Left renal cortex interstitium (tissue), 4 donors: ENCODE data around the gene SPR. TPM values are rescaled to one million over a fixed set of nuclear protein-coding genes. Genes with fewer than 3 reads are reported as not detected.

Source experiments
- DNase-seq, 4 donors: peaks; one replicate each; pipeline ENCODE4 v3.0.0-alpha.2; 2013; ENCODE audit warnings: low read depth in 4 of 4, low spot score in 2 of 4, missing footprints in 1 of 4
- polyA plus RNA-seq, 4 donors: library from polyadenylated mRNA; unstranded; fragments of 120-200 nt; gene quantifications; one replicate each; pipeline ENCODE4 v1.2.1, GENCODE V29; 2013; ENCODE audit not compliant: insufficient read length in 4 of 4

The SPR gene
- polyA plus RNA-seq, 4 donors, result 10.5 to 12.5 (median 11.7) TPM

- DNase-seq, result no peak
Observed at GRCh38 chr2:72927619-72928550, 40.7 kb downstream of the SPR start.

GRCh38 chr2:72929010-72929409, 41.8 kb downstream of the SPR start:
- DNase-seq, result no peak

- DNase-seq, result no peak
Observed at GRCh38 chr2:72931280-72931910, 44.2 kb downstream of the SPR start.

GRCh38 chr2:72932045-72932740, 45.0 kb downstream of the SPR start:
- no peak for DNase-seq

- DNase-seq, result no peak
Observed at GRCh38 chr2:72932805-72933204, 45.6 kb downstream of the SPR start.

GRCh38 chr2:72933207-72933606, 46.0 kb downstream of the SPR start:
- DNase-seq, result no peak

- DNase-seq, result no peak
Observed at GRCh38 chr2:72933646-72934151, 46.5 kb downstream of the SPR start.

GRCh38 chr2:72934683-72935610, 47.7 kb downstream of the SPR start:
- DNase-seq, result no peak

- no peak for DNase-seq
Observed at GRCh38 chr2:72935611-72935957, 48.4 kb downstream of the SPR start.

GRCh38 chr2:72936660-72937355, 49.6 kb downstream of the SPR start:
- no peak for DNase-seq

GRCh38 chr2:72937356-72937669, 50.1 kb downstream of the SPR start:
- no peak for DNase-seq

GRCh38 chr2:72938455-72938854, 51.2 kb downstream of the SPR start:
- no peak for DNase-seq

GRCh38 chr2:72940361-72940760, 53.2 kb downstream of the SPR start:
- DNase-seq, result no peak

- DNase-seq, result peak in 1 of 4 donors; percentile 41
Observed at GRCh38 chr2:72940786-72941185, 53.6 kb downstream of the SPR start.

Other genes starting within 250 kb of the SPR start
- gene EXOC6B, start 61.4 kb upstream of the SPR start, polyA plus RNA-seq, result 10 to 100 TPM; 20.7 to 23.6 (median 22.1) TPM
- gene EMX1, start 30.1 kb downstream of the SPR start, polyA plus RNA-seq, result 10 to 100 TPM; 44.8 to 76.8 (median 52.2) TPM
- gene SFXN5, start 184.3 kb downstream of the SPR start, polyA plus RNA-seq, result 10 to 100 TPM; 25.2 to 33.7 (median 27.5) TPM
- gene RAB11FIP5, start 225.5 kb downstream of the SPR start, polyA plus RNA-seq, result 10 to 100 TPM; 36.9 to 44.9 (median 41.2) TPM